ENCODE results near the gene CNTNAP2.

- TF ChIP-seq BHLHE40 (IDR thresholded peaks at IDR 0.05; ENCODE audit: borderline replicate concordance) (no peak), NFRKB (IDR thresholded peaks at IDR 0.05) (no peak), SP1 (IDR thresholded peaks at IDR 0.05) (no peak), ELF4 (IDR thresholded peaks at IDR 0.05) (no peak), L3MBTL2 (conservative IDR thresholded peaks at IDR 0.05) (no peak), FOXA1 (IDR thresholded peaks at IDR 0.05) (no peak), SUZ12 (IDR thresholded peaks at IDR 0.05) (no peak)
Measured at GRCh38 chr7:148445260-148446044, 2328.9 kb downstream of the CNTNAP2 start.
